Placental pericyte (primary cell): ENCODE data around the gene OR2M3. TPM values are rescaled to one million over a fixed set of nuclear protein-coding genes. Genes with fewer than 3 reads are reported as not detected.

Source experiments
- total RNA-seq: library from RNA; depleted of rRNA; stranded (reverse); fragments of >200 nt; gene quantifications from 2 replicates; pipeline ENCODE4 v1.2.3, GENCODE V29; 2012

The OR2M3 gene
- under 0.01 TPM in 1 of 2 replicates, not detected in the other for total RNA-seq

GRCh38 chr1:248196965-248197364, at the start of gene OR2M3:
TSS of gene OR2M3 (plus strand) at chr1:248197265. CDS start at chr1:248203068, 5,803 bp downstream.

GRCh38 chr1:248174521-248174920, 22.5 kb upstream of the OR2M3 start, which contains the start of gene OR2M2:
TSS of gene OR2M2 (plus strand) at chr1:248174821. CDS start at chr1:248179986, 5,165 bp downstream.

GRCh38 chr1:248231117-248231516, 34.1 kb downstream of the OR2M3 start, which contains the start of gene OR2M4:
TSS of gene OR2M4 (plus strand) at chr1:248231417. CDS start at chr1:248238929, 7,512 bp downstream.

Other genes starting within 250 kb of the OR2M3 start
- gene OR2L8, start 248.4 kb upstream of the OR2M3 start, total RNA-seq: 0.43 TPM in 1 of 2 replicates, not detected in the other
- not detected in 2 replicates for gene OR2AK2, start 232.0 kb upstream of the OR2M3 start, total RNA-seq
- gene OR2L5, start 183.6 kb upstream of the OR2M3 start, total RNA-seq: not detected in 2 replicates
- gene OR2L2, start 167.2 kb upstream of the OR2M3 start, total RNA-seq: not detected in 2 replicates
- not detected in 2 replicates for gene OR2L3, start 150.4 kb upstream of the OR2M3 start, total RNA-seq
- not detected in 2 replicates for gene OR2L13, start 102.1 kb upstream of the OR2M3 start, total RNA-seq
- gene OR2M5, start 52.1 kb upstream of the OR2M3 start, total RNA-seq: not detected in 2 replicates
- not detected in 2 replicates for gene OR2M2, start 22.4 kb upstream of the OR2M3 start, total RNA-seq
- gene OR2M4, start 34.2 kb downstream of the OR2M3 start, total RNA-seq: not detected in 2 replicates
- not detected in 2 replicates for gene OR2T33, start 80.7 kb downstream of the OR2M3 start, total RNA-seq
- not detected in 2 replicates for gene OR2T12, start 106.2 kb downstream of the OR2M3 start, total RNA-seq
- gene OR2M7, start 127.3 kb downstream of the OR2M3 start, total RNA-seq: not detected in 2 replicates
- not detected in 2 replicates for gene OR14C36, start 151.5 kb downstream of the OR2M3 start, total RNA-seq
- gene OR2T4, start 164.4 kb downstream of the OR2M3 start, total RNA-seq: not detected in 2 replicates
- gene OR2T6, start 178.5 kb downstream of the OR2M3 start, total RNA-seq: not detected in 2 replicates
- not detected in 2 replicates for gene OR2T1, start 205.8 kb downstream of the OR2M3 start, total RNA-seq
- gene OR2T2, start 248.4 kb downstream of the OR2M3 start, total RNA-seq: not detected in 2 replicates